ENCODE results near the gene C20orf141. TPM values are rescaled to one million over a fixed set of nuclear protein-coding genes. Genes with fewer than 3 reads are reported as not detected.

The C20orf141 gene
- total and polyA plus RNA-seq, 9 donors, result 0.69 TPM; not detected in 8

DNA sequence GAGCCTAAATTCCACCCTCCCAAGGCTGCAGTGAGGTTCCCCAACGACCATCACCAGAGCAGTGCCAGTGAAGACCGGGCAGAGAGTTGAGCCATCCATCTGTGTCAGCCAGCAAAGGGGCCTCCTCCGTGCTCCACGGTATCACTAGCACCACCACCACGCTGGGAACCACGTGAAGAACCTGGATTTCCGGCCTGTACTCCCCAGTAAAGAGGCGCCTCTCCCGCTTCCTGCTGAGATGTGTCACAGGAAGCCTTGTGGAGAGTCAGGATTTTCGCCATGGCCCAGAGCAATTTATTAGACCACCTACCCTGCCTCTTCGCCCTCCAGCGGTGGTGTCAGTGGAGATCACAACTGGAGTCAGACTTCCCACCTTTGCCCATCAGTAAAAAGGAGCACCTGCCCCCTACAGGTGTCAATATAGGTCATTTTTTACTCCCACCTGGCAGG lies 43.1 kb upstream of the C20orf141 start:
- DNase-seq, result no peak
- Histone ChIP-seq H3K9me3 (peaks cover 0 to 3% of the 10 kb centered on the region in 2 donors), H3K4me3 (no peak overlapping the region), H3K4me1 (ENCODE audit: insufficient read depth) (peaks cover 8% of the 10 kb centered on the region), H3K36me3 (no peaks in the 10 kb centered on the region), H3K27me3 (no peaks in the 10 kb centered on the region), H3K27ac (no peak overlapping the region)
- no peak for TF ChIP-seq EP300 (IDR thresholded peaks at IDR 0.05)
- WGBS, 3 donors, result 40 to 61% (median 56%) methylated on average over 12 of the region's 12 CpGs
- intact Hi-C loops (cut with DNase I), result no loop called here

DNA sequence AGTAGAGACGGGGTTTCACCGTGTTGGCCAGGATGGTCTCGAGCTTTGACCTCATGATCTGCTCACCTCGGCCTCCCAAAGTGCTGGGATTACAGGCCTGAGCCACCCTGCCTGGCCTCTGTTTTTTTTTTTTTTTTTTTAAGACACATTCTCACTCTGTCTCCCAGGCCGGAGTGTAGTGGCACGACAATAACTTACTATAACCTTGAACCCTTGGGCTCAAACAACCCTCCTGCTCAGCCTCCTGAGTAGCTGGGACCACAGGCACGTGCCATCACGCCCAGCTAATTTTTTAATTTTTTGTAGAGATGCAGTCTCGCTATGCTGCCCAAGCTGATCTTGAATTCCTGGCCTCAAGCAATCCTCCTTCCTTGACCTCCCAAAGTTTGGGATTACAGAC lies 41.0 kb upstream of the C20orf141 start:
- intact Hi-C loops (cut with DNase I), result no loop called here
- no peaks in the 10 kb centered on the region for H3K36me3 ChIP-seq
- H3K27me3 ChIP-seq, result no peaks in the 10 kb centered on the region
- TF ChIP-seq EP300 (IDR thresholded peaks at IDR 0.05) (no peak), POLR2A (IDR thresholded peaks at IDR 0.05) (no peak)
- TF ChIP-seq, protein P1, sequence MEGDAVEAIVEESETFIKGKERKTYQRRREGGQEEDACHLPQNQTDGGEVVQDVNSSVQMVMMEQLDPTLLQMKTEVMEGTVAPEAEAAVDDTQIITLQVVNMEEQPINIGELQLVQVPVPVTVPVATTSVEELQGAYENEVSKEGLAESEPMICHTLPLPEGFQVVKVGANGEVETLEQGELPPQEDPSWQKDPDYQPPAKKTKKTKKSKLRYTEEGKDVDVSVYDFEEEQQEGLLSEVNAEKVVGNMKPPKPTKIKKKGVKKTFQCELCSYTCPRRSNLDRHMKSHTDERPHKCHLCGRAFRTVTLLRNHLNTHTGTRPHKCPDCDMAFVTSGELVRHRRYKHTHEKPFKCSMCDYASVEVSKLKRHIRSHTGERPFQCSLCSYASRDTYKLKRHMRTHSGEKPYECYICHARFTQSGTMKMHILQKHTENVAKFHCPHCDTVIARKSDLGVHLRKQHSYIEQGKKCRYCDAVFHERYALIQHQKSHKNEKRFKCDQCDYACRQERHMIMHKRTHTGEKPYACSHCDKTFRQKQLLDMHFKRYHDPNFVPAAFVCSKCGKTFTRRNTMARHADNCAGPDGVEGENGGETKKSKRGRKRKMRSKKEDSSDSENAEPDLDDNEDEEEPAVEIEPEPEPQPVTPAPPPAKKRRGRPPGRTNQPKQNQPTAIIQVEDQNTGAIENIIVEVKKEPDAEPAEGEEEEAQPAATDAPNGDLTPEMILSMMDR (IDR thresholded peaks at IDR 0.05), result no peak
- no peak for DNase-seq
- no peak overlapping the region for H3K27ac ChIP-seq
- no peak overlapping the region for H3K4me3 ChIP-seq
- no peaks in the 10 kb centered on the region for H3K4me1 ChIP-seq (ENCODE audit: insufficient read depth)
- H3K9me3 ChIP-seq, result peaks cover 0 to 3% of the 10 kb centered on the region in 2 donors
- 80 to 86% (median 85%) methylated on average over 9 of the region's 9 CpGs for WGBS, 3 donors

- DNase-seq, result no peak
- H3K27ac ChIP-seq, result no peak overlapping the region
- H3K4me3 ChIP-seq, result no peak overlapping the region
- TF ChIP-seq, protein P1 (IDR thresholded peaks at IDR 0.05), result no peak
- TF ChIP-seq EP300 (IDR thresholded peaks at IDR 0.05) (no peak), POLR2A (IDR thresholded peaks at IDR 0.05) (no peak)
- H3K4me1 ChIP-seq (ENCODE audit: insufficient read depth), result no peaks in the 10 kb centered on the region
- no peaks in the 10 kb centered on the region for H3K27me3 ChIP-seq
- peaks cover 0 to 3% of the 10 kb centered on the region in 2 donors for H3K9me3 ChIP-seq
- 75 to 78% (median 75%) methylated on average over 3 of the region's 3 CpGs for WGBS, 3 donors
- no peaks in the 10 kb centered on the region for H3K36me3 ChIP-seq
- intact Hi-C loops (cut with DNase I), result no loop called here
Measured at GRCh38 chr20:2775139-2775538, 39.6 kb upstream of the C20orf141 start.

DNA sequence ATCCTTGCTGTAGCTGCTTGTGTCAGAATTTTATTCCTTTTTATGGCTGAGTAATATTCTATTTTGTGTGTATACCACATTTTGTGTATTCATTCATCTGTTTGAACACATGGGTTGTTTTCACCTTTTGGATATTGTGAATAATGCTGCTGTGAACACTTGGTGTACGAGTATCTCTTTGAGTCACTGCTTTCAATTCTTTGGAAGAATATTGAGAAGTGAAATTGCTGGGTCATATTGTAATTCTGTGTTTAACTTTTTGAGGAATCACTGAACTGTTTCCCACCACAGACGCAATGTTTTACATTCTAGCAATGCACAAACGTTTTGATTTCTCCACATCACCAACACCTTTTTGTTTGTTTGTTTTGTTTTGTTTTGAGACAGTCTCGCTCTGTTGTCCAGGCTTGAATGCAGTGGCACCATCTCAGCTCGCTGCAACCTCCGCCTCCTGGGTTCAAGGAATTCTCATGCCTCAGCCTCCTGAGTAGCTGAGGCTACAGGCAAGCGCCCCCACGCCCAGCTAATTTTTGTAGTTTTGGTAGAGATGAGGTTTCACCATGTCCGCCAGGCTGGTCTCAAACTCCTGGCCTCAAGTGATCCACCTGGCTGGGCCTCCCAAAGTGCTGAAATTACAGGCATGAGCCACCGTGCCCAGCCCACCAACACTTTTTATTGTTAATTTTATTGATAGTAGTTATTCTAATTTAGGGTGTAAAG lies 36.0 kb upstream of the C20orf141 start:
- H3K4me3 ChIP-seq, result no peak overlapping the region
- TF ChIP-seq EP300 (IDR thresholded peaks at IDR 0.05) (no peak), POLR2A (IDR thresholded peaks at IDR 0.05) (no peak)
- TF ChIP-seq, protein P1 (IDR thresholded peaks at IDR 0.05), result no peak
- H3K36me3 ChIP-seq, result no peaks in the 10 kb centered on the region
- no peak for DNase-seq
- intact Hi-C loops (cut with DNase I), result no loop called here
- no peaks in the 10 kb centered on the region for H3K4me1 ChIP-seq (ENCODE audit: insufficient read depth)
- 82 to 85% (median 83%) methylated on average over 10 of the region's 10 CpGs for WGBS, 3 donors
- H3K9me3 ChIP-seq, result peaks cover 0 to 3% of the 10 kb centered on the region in 2 donors
- no peak overlapping the region for H3K27ac ChIP-seq
- no peaks in the 10 kb centered on the region for H3K27me3 ChIP-seq

- intact Hi-C loops (cut with DNase I), result no loop called here
- Histone ChIP-seq H3K4me1 (ENCODE audit: insufficient read depth) (no peaks in the 10 kb centered on the region), H3K27ac (no peak overlapping the region), H3K36me3 (no peaks in the 10 kb centered on the region), H3K9me3 (peaks cover 0 to 2% of the 10 kb centered on the region in 2 donors), H3K4me3 (no peak overlapping the region), H3K27me3 (no peaks in the 10 kb centered on the region)
- no peak for TF ChIP-seq POLR2A (IDR thresholded peaks at IDR 0.05)
- TF ChIP-seq, protein P1 (IDR thresholded peaks at IDR 0.05), result no peak
- no peak for TF ChIP-seq EP300 (IDR thresholded peaks at IDR 0.05)
- WGBS, 3 donors, result 35 to 46% (median 40%) methylated on average over 3 of the region's 3 CpGs
- DNase-seq, result no peak
Measured at GRCh38 chr20:2780948-2781347, 33.8 kb upstream of the C20orf141 start.
